SU-DHL-6 (cell line): ENCODE measurements around the gene EIF4B.

Experiments
- H2AFZ ChIP-seq: fragments of 200-600 bp; sonication (generic); 2 replicates; pipeline ENCODE4 v1.6.1; 2014; ENCODE audit warnings: low read depth, mild to moderate bottlenecking, moderate library complexity, mixed read lengths, antibody characterized with exemption, low read length; ENCODE audit not compliant: severe bottlenecking
- H3F3A ChIP-seq: fragments of 200-600 bp; shearing (Covaris generic); 2 replicates; pipeline ENCODE4 v1.6.0; 2016; ENCODE audit warnings: antibody characterized with exemption, mild to moderate bottlenecking; ENCODE audit not compliant: insufficient read depth
- H3K27ac ChIP-seq: fragments of 200-600 bp; sonication (generic); 2 replicates; pipeline ENCODE4 v1.5.1; 2016; ENCODE audit warnings: low read depth, mild to moderate bottlenecking, low read length, moderate library complexity, mixed read lengths
- H3K27me3 ChIP-seq: fragments of 200-600 bp; sonication (generic), shearing (Covaris generic); 2 replicates; pipeline ENCODE4 v1.6.0; 2014; ENCODE audit warnings: mild to moderate bottlenecking, low read length
- H3K36me3 ChIP-seq: fragments of 200-600 bp; sonication (generic); 2 replicates; pipeline ENCODE4 v1.6.1; 2014; ENCODE audit warnings: mild to moderate bottlenecking, low read length, mixed read lengths
- H3K4me2 ChIP-seq: fragments of 300-600, 200-600 bp; shearing (Covaris generic), sonication (generic); 2 replicates; pipeline ENCODE4 v1.6.0; 2014; ENCODE audit warnings: low read length, low read depth, mild to moderate bottlenecking; ENCODE audit not compliant: poor library complexity, severe bottlenecking
- H3K4me3 ChIP-seq: fragments of 200-600 bp; sonication (generic); 2 replicates; pipeline ENCODE4 v1.5.1; 2014; ENCODE audit warnings: antibody characterized with exemption, low read length, mild to moderate bottlenecking, mixed read lengths; ENCODE audit not compliant: insufficient read depth, poor library complexity, severe bottlenecking
- H3K79me2 ChIP-seq: fragments of 200-600 bp; sonication (generic); 2 replicates; pipeline ENCODE4 v1.6.1; 2014; ENCODE audit warnings: mild to moderate bottlenecking, low read length, moderate library complexity; ENCODE audit not compliant: insufficient read depth
- H3K9ac ChIP-seq: fragments of 200-600 bp; sonication (generic); 2 replicates; pipeline ENCODE4 v1.7.0; 2014; ENCODE audit warnings: mild to moderate bottlenecking, low read length
- H3K9me2 ChIP-seq: fragments of 200-600 bp; sonication (generic); replicated peaks from 2 replicates; pipeline ENCODE4 v1.6.1; 2014; ENCODE audit warnings: low read length; ENCODE audit not compliant: insufficient read depth
- H3K9me3 ChIP-seq: fragments of 200-600 bp; sonication (generic); 2 replicates; pipeline ENCODE4 v1.6.1; 2014; ENCODE audit warnings: low read length, mixed read lengths; ENCODE audit not compliant: insufficient read depth
- H4K20me1 ChIP-seq: fragments of 200-600 bp; sonication (generic); 2 replicates; pipeline ENCODE4 v1.6.1; 2014; ENCODE audit warnings: low read depth, mild to moderate bottlenecking, antibody characterized with exemption, low read length, moderate library complexity, mixed read lengths
- EZH2phosphoT487 ChIP-seq: fragments of 200-600 bp; sonication (generic), shearing (Covaris generic); conservative IDR thresholded peaks from 2 replicates; pipeline ENCODE4 v1.6.1; 2018; ENCODE audit warnings: mild to moderate bottlenecking, antibody characterized with exemption, low read length, moderate library complexity, mixed read lengths
- TF ChIP-seq, protein P1 (sequence below): fragments of 200-600 bp; sonication (generic); IDR thresholded peaks from one replicate; pipeline ENCODE4 v1.5.1; 2017; ENCODE audit warnings: antibody characterized with exemption, mild to moderate bottlenecking, low read length, moderate library complexity; ENCODE audit not compliant: insufficient read depth, poor library complexity, severe bottlenecking

Gene EIF4B

DNA sequence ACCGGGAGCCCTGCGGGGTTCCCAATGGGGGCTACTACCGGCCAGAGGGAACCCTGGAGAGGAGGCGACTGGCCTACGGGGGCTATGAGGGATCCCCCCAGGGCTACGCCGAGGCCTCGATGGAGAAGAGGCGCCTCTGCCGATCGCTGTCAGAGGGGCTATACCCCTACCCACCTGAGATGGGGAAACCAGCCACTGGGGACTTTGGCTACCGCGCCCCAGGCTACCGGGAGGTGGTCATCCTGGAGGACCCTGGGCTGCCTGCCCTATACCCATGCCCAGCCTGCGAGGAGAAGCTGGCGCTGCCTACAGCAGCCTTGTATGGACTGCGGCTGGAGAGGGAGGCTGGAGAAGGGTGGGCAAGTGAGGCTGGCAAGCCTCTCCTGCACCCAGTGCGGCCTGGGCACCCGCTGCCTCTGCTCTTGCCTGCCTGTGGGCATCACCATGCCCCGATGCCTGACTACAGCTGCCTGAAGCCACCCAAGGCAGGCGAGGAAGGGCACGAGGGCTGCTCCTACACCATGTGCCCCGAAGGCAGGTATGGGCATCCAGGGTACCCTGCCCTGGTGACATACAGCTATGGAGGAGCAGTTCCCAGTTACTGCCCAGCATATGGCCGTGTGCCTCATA lies 53.3 kb downstream of the EIF4B start:
- Histone ChIP-seq H3K27me3 (no peaks in the 10 kb centered on the region), H3K9me3 (no peaks in the 10 kb centered on the region), H3K27ac (no peak overlapping the region), H3K9me2 (no peaks in the 10 kb centered on the region), H3F3A (peaks cover 6% of the 10 kb centered on the region; the same call in 1 of the 2 replicates), H3K4me2 (no peak overlapping the region), H3K36me3 (no peaks in the 10 kb centered on the region), H2AFZ (no peak overlapping the region), H4K20me1 (no peaks in the 10 kb centered on the region), H3K9ac (no peak overlapping the region), H3K79me2 (no peaks in the 10 kb centered on the region), H3K4me3 (no peak overlapping the region)
- no peak for TF ChIP-seq EZH2phosphoT487
- TF ChIP-seq, protein P1, sequence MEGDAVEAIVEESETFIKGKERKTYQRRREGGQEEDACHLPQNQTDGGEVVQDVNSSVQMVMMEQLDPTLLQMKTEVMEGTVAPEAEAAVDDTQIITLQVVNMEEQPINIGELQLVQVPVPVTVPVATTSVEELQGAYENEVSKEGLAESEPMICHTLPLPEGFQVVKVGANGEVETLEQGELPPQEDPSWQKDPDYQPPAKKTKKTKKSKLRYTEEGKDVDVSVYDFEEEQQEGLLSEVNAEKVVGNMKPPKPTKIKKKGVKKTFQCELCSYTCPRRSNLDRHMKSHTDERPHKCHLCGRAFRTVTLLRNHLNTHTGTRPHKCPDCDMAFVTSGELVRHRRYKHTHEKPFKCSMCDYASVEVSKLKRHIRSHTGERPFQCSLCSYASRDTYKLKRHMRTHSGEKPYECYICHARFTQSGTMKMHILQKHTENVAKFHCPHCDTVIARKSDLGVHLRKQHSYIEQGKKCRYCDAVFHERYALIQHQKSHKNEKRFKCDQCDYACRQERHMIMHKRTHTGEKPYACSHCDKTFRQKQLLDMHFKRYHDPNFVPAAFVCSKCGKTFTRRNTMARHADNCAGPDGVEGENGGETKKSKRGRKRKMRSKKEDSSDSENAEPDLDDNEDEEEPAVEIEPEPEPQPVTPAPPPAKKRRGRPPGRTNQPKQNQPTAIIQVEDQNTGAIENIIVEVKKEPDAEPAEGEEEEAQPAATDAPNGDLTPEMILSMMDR = no peak

- H3K9me2 ChIP-seq = no peaks in the 10 kb centered on the region
- TF ChIP-seq EZH2phosphoT487 = no peak
- TF ChIP-seq, protein P1 = no peak
- H3K4me3 ChIP-seq = no peak overlapping the region
- peaks cover 6% of the 10 kb centered on the region; the same call in 1 of the 2 replicates for H3F3A ChIP-seq
- no peak overlapping the region for H2AFZ ChIP-seq
- H3K79me2 ChIP-seq = no peaks in the 10 kb centered on the region
- H3K36me3 ChIP-seq = no peaks in the 10 kb centered on the region
- H3K9me3 ChIP-seq = no peaks in the 10 kb centered on the region
- H4K20me1 ChIP-seq = no peaks in the 10 kb centered on the region
- no peak overlapping the region for H3K4me2 ChIP-seq
- no peaks in the 10 kb centered on the region for H3K27me3 ChIP-seq
- no peak overlapping the region for H3K27ac ChIP-seq
- H3K9ac ChIP-seq = no peak overlapping the region
Observed at GRCh38 chr12:53060064-53060720, 53.9 kb downstream of the EIF4B start.

DNA sequence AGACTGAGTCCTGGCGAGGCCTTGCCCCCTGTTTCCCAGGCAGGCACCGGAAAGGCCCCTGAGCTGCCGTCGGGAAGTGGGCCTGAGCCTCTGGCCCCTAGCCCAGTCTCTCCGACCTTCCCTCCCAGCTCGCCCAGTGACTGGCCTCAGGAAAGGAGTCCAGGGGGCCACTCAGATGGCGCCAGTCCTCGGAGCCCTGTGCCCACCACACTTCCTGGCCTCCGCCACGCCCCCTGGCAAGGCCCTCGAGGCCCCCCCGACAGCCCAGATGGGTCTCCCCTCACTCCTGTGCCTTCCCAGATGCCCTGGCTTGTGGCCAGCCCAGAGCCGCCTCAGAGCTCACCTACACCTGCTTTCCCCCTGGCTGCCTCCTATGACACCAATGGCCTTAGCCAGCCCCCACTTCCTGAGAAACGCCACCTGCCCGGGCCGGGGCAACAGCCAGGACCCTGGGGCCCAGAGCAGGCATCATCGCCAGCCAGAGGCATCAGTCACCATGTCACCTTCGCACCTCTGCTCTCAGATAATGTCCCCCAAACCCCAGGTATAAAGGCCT lies 54.5 kb downstream of the EIF4B start:
- Histone ChIP-seq H3F3A (peaks cover 6% of the 10 kb centered on the region; the same call in 1 of the 2 replicates), H3K4me3 (no peak overlapping the region), H3K36me3 (no peaks in the 10 kb centered on the region), H2AFZ (no peak overlapping the region), H3K9me3 (no peaks in the 10 kb centered on the region), H3K79me2 (no peaks in the 10 kb centered on the region), H3K9ac (no peak overlapping the region), H3K27ac (no peak overlapping the region), H3K9me2 (no peaks in the 10 kb centered on the region), H3K4me2 (no peak overlapping the region), H4K20me1 (no peaks in the 10 kb centered on the region), H3K27me3 (no peaks in the 10 kb centered on the region)
- no peak for TF ChIP-seq EZH2phosphoT487
- TF ChIP-seq, protein P1 = no peak
